ENCODE results near the gene ERP44.
"Not testable (repeated sequence)": the region's sequence is repeated elsewhere in the genome, so short reads cannot be mapped to it uniquely, and the experiment has no call there.

ERP44 gene

DNA sequence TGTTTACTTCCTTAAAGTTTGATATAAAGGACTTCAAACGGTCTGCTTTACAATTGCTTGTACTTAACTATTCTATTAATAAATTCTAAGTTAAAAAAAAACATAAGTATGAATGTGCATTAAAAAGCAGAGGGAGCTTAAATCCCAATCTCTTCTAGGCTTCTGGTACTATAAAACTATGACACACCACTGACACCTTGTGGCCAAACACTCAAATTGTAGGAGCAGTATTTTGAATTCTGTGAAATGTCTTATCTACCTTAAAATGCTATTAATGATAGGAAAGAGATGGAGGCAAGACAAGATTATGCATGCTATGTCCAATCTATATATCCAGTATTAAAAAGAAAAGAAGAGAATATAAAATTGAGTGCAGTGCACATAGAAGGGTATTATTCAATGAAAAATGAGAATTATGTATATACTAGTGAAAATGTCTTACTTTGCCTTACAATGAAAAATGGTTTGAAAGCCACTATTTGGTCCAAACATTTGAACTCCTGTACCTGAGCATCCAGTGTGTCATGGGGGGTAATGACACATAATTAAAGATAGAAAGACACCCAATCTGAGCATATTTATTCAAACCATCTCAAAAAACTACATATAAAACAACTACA is 87.6 kb downstream of the ERP44 start:
- peak; percentile 65 for DNase-seq (ENCODE audit: low spot score)

DNA sequence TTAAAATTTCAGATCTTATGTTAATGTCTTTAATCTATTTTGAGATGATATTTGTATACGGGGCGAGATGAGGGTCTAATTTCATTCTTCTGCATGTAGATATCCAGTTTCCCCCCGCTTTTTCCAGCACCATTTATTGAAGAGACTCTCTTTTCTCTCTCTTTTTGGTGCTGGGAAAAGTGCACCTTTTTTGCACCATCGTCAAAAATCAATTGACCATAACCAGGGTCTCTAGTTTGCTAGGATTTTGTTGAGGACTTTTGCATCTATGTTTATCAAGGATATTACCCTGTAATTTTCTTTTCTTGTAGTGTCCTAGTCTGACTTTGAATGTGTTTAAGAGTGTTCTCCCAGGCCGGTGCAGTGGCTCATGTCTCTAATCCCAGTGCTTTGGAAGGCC is 99.0 kb downstream of the ERP44 start:
- DNase-seq (ENCODE audit: low spot score): no peak

DNA sequence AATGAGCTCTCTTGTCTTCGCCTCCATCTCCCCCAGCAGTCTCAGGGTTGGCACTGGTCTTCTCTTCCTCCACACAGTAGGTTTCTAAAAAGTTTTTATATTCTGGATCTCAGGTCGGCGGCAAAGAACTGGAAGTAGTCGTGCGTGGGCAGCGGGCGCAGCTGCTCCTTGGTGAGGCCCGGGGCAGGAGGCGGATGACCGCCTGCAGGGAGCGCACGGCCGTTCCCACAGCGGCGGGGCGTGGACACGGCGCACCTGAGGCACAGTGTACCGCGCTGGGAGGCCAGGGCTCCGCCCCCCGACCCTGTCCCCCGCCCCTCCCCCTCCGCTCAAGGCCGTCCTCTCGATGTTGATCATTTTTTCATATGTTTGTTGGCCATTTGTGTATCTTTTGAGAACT is 99.9 kb downstream of the ERP44 start:
- no peak for DNase-seq (ENCODE audit: low spot score)

DNA sequence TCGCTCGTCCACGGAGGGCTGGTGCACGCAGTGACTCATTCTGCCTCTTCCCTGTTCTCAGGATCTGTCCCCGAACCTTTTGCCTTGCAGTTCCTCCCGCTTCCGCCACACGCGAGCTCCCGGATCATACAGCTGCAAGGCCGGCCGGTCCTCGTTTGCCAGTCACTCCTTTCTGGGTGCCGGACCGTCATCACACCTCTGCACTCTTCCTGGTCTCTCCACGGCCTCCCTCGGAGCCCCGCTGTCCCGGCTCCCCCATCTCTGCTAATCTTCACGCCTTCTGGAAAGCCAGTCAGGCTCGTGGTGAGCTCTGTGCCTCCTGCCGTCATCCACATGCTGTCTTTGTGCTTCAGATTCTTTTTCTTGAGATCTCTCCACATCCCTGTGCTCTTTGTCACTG is 100.5 kb downstream of the ERP44 start:
- DNase-seq (ENCODE audit: low spot score): no peak

DNA sequence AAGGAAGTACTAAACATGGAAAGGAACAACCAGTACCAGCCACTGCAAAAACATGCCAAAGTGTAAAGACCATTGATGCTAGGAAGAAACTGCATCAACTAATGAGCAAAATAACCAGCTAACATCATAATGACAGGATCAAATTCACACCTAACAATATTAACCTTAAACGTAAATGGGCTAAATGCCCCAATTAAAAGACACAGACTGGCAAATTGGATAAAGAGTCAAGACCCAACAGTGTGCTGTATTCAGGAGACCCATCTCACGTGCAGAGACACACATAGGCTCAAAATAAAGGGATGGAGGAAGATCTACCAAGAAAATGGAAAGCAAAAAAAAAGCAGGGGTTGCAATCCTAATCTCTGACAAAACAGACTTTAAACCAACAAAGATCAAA is 108.3 kb downstream of the ERP44 start:
- DNase-seq (ENCODE audit: low spot score): not testable (repeated sequence)

DNA sequence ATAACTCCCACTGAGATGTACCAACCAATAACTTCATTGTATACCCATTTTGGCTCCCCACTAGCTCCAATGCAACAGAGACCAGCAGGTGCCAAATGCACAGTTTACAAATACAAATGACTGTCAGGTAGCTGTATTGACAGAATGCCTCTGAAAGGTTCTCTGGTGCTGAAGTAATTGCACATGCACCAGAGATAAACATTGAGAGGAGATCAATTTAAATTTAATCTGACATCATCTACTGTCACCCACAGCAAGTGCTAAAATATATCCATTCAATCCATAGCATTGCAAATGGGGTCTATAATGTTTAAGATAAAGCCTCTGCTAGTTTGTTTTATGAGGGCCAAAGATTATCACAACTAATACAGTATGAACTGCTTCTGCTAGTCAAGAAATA is 112.2 kb downstream of the ERP44 start:
- DNase-seq (ENCODE audit: low spot score): no peak

DNA sequence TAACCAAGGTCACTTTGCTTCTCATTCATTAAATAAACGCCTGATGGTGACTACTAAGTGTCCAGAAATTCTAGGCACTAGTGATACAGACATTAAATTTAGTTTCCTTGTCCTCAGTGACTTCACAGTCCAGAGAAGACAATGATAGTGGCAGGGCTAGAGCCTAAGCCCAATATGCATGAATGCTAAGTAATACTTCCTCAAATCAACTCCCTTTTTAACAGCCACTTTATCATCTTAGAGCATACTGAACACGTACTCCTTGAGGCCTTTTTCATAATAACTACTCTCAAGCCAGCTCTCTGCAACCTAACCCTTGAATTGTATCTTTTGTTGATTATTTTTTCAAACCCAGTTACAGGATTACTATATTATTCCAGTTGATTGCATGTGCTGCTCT is 118.2 kb downstream of the ERP44 start:
- DNase-seq (ENCODE audit: low spot score): no peak

DNA sequence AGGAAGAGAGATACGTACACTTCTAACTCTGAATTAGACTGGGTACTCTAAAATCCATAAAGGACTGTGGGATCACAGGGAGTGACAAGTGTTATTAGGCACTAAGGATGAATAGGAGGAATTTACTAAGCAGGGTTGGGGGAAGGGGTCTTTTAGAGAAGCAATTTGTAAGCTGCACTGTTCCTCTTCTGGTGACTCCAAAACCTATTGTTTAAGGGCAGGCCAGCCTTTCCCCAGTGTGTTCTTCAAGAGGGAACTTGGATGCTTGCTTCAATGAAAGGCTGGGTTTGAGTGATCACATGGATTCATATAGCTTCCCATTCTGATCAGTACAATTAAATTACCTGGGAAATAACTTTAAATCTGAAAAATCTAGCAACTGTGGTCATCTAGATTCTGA is 120.6 kb downstream of the ERP44 start:
- DNase-seq (ENCODE audit: low spot score): no peak

DNA sequence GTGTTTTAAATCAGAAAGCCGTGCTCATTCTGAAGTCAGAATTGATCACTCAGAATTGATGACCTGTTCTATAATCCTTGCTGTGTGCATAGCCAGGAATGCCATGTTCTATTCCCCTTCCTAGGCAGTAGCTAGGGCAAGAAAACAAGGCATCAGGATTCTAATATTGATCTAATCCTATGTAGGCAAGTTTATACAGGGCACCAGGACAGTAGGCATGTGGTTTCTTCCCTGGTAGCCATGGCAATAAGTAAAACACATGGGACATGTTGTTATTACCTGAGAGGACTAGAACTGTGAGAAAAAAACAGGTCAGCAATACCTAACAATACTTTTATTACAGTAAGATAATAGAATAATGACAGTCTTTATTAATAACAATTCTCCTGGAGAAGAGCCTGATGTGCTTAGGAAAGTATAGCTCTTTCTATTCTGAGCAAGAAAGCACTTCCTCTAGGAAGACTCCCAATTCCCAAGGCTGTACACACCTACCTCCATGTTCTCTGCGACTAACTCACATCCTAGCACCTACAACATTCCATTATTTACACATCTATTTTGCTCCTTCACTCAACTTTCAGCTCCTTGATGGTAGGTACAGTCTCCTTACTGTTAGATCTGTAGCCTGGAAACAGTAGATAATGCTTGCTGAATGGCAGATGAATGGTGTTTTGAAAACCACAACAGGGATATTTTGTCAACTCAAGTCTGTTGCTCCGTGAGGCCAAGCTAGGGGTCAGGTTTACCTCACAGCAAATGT is 121.6 kb downstream of the ERP44 start:
- no peak for DNase-seq (ENCODE audit: low spot score)

DNA sequence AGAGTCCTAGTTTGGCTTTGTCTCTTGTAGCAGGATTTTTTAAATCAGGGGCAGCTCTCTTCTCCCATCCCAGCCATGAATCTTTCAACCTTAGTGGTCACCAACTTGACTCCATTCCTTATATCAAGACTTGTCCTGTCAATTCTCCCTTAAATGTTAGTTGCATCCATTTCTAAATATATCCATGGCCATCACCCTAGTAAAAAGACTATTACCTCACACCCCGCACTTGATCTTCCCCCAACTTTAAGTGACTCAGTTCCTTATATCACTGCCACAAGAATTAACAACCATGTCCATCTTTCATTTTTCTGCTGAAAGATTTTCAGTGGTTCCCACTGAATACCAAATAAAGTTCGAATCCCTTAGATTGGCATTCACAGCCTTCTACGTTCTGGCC is 125.3 kb downstream of the ERP44 start:
- DNase-seq (ENCODE audit: low spot score): no peak

DNA sequence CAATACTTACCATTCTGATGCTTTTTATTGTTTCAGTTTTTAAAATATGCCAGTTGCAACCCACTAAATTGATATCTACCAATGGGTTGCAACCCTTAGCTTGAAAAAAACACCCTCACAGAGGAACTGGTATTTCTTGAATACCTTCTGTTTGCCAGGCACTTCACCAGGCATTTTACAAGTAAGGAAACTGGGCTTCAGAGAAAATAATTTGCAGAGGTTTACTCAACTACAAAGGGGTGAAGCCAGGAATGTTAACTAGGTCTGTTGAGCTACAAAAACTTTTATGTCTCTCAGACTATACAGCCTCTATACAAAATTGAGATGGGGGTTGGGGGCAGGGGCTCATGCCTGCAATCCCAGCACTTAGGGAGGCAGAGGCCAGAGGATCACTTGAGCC is 127.4 kb downstream of the ERP44 start:
- no peak for DNase-seq (ENCODE audit: low spot score)

DNA sequence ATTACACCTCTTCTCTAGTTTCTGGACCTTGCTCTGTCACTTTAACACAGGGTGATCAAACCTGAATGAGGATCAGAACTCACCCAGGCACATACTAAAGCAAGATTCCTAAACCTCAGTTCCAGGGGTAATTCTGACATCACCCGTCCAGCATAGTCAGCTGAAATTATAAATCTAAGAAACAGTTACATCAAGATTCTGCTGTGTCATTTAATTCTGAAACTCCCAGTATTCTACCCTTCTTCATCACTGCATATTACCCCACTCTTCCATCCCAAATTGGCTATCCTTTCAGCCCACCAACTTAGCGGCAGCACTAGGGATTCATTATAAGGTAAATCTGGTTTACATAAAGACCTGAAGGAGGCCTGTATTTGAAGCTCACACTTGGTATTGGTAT is 128.3 kb downstream of the ERP44 start:
- no peak for DNase-seq (ENCODE audit: low spot score)

DNA sequence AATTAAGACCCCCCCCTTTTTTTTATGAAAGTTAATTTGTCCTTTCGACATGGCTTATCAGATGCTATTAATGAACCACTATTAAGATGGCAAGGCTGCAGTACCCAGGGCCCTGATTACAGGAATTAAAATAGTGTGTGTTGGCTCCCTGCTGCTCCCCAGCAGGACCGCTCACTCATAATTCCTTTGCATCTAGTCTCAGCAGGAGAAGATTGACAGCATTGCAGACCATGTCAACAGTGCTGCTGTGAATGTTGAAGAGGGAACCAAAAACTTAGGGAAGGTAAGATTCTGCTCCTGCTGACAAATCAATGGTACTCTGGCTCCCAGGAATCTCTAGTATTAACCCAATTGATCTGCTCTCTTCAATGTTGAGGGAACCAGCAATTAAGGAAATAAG is 131.3 kb downstream of the ERP44 start:
- no peak for DNase-seq (ENCODE audit: low spot score)

DNA sequence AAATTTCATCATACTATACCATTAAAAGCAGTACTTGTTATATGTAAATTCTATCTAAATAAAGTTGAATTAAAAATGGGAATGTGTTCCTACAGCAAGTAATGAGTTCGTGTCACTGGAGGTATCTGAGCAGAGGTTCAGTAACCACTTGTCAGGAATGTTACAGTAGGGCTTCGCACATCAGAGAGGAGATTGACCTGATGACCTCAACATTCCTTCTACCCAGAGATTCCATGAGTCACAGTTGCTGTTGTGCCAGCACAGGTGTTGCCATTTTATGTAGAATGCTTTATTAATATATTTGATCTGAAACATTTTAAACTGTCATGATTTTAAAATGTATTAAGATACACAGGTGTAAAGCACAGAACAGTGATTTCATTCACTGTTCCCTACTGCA is 132.1 kb downstream of the ERP44 start:
- DNase-seq (ENCODE audit: low spot score): no peak

DNA sequence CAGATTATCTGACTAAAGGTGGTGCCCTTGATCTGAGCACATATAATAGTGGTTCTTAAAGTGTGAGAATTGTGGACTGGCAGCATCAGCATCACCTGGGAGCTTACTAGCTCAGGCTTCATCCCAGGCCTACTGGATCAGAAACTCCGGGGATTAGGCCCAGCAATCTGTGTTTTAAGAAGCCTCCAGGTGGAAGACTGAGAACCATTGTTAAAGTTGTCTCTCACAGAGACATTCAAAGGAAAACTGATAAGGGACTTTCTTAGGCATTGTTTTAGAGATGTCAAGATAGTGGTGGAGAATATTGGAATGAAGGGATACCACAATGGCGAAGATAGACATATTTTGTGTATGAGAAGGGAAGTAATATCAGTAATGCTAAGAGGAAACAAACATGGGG is 132.8 kb downstream of the ERP44 start:
- no peak for DNase-seq (ENCODE audit: low spot score)

DNA sequence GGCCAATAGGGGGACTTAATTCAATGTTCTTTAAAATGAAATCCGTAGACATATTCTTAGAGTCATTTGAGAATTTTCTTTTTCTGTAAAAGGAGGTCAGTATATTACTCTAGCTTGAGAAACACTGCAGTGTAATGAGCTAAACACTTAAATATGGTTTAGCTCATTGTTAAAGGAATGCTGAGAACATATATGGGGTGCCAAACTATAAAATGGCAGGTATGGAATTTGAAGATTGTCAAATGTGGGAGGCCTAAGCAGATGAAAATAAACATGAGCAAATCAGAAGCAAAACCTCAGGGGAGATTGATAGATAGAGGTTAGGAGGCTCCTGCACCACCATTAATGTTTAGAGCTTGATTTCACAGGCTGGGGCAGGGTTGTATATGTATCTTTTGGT is 134.5 kb downstream of the ERP44 start:
- DNase-seq (ENCODE audit: low spot score): no peak

DNA sequence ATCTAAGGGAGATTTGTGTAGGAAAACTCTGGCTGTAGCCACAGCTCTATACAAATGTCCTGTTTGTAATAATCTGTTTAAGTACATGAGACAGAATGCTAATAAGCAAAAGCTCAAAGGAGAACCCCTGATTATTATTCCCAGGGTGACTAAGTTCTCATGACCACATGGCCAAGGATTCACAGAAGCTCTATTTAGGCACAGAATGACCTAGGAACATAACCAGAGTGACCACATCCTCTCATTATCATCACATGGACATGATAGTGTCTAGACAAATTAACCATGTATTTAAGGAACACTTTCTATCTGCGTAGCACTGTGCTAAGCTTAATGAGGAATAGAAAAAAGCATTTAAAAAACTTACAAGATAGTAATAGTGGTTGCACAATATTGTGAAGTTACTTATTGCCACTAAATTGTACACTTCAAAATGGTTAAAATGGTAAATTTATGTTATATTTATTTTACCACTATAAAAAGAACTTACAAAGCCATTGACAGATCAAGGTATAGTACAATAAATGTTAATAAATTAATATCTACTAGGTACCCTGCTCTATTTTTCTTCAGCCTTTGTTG is 136.0 kb downstream of the ERP44 start:
- DNase-seq (ENCODE audit: low spot score): no peak

DNA sequence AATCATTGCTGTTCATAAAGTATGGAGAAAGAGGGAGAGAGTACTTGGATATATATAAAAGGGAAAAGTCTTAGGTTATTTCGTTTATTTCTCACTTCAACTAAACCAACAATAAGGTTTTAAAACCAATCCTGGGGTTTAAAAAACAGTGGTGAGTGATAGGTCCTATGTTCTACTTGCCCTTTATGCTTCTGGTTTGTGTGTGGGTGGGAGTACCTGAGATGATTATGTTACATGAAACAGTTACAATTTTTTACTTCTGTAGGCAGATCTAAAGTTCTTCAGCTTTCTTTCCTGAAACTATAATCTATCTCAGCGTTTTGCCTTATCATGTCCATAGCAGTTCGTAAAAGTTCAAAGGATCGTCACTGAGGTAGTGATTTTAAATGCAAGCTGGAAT is 143.2 kb downstream of the ERP44 start:
- no peak for DNase-seq (ENCODE audit: low spot score)

DNA sequence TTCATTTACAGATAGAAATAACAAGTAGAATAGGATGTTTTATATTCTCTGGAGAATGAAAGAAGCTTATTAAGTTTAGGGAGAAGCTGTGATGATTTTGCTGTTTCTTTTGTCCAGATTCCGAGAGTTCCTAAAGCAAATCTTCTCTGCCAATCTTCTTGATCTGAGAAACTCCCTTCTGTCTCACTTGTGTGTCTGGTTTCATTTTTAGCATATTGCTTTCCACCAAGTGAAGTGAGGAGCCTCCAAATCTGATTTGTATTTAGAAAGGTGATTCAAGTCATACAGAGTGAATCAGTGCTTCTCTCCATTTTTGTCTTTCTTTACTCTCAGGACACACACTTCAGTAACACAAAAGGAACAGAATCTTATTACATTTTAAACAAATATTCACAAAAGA is 144.0 kb downstream of the ERP44 start:
- DNase-seq (ENCODE audit: low spot score): peak; percentile 65

DNA sequence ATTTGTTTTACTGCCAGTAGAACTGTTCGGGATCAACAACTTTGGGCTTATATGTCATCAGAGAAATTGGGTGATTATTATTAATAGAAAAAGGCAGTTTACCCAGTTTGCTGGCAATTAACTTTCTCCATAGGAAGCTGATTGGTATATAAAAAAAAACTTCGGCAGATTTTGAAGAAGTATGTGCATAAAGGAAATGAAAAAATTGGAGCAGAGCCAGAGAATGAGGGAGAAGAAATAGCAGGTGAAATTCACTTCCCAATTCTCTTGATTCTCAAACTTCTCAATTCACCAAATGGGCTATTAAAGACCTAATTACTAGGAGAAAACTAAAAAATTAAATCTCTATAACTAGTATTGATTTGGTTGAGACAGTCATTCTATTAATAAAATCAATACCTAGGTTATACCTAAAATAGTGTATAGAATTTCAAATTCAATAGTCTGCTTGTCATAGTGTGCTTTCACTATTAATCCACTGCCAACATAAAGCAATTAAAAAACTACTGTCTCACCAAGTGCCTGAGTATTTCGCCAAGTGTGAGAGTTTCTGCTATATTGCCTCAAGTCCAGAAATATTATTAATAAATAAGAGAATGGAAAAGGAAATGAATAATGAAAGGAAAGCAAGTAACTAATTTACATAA is 144.8 kb downstream of the ERP44 start:
- peak; percentile 31 for DNase-seq (ENCODE audit: low spot score)

DNA sequence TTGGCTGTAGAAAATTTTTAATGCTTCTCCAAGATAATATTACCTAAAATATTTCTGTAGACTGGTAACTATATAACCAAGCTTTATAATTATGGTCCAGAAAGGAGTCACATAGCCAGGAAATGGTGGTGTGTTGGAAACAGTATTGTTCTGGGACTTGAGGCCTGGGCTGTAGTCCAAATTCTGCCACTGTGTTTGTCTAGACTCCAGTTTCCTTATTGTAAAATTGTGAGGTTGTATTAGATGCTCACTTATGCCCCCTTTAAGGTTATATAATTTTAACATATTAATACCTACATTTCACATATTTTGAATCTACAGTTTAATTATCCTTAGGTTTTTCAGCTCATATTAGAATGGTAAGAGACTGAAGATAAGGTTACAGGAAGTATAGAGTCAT is 149.9 kb downstream of the ERP44 start:
- DNase-seq (ENCODE audit: low spot score): no peak

DNA sequence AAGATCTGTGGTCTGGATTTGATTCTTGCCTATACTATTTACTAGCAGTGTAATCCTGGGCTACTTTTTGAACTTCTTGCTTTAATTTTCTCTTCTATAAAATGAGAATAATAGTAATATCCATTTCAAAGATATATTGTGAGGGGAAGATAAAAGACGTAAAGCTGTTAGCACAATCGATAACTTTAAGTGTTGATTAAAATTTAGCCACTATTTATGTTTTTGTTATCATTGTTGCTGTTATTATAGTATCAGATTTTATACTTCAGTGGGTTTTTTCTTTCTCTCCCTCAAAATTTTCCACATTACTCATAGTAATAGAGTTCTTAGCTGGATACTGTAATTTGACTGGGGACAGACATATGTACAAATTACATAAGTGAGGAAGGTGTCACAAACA is 150.3 kb downstream of the ERP44 start:
- DNase-seq (ENCODE audit: low spot score): no peak

DNA sequence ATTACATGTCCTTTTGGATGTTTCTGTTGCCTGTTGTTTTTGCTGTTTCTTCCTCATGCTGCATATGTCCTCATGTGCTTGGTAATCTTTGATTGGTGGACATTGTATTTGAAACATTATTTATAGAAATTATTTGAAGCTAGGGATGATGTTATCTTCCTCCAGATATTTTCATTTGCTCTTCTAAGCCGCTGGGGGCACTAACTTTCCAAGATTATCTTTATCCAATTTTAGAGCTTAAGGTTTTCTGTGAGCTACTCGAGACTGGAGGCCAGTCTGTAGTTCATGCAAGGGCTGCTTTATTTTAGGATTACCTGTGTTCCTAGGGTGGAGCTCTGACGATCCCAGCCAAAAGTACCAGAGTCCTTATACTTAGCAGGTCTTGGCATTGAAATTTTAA is 151.4 kb downstream of the ERP44 start:
- no peak for DNase-seq (ENCODE audit: low spot score)

All from activated CD4-positive, alpha-beta T cell treated with anti-CD3 and anti-CD28 coated beads, Interleukin-2, Interleukin-4, amounts not matched to agents 100 ng/mL and 50 ng/mL, durations not matched to agents 16 hours and 8 hours (primary cell).